ENCODE data around the gene VSIR. TPM values are rescaled to one million over a fixed set of nuclear protein-coding genes. Genes with fewer than 3 reads are reported as not detected.
A peak's percentile ranks its signal among the peaks of the same experiment; 100 is the strongest.

VSIR gene
- polyA plus RNA-seq, 10 donors, result 27.2 to 36.4 (median 31.5) TPM

GRCh38 chr10:71807557-71808510, 34.5 kb upstream of the VSIR start:
- DNase-seq, result no peak

GRCh38 chr10:71806704-71807556, 33.6 kb upstream of the VSIR start:
- no peak for DNase-seq

GRCh38 chr10:71805776-71806703, 32.7 kb upstream of the VSIR start:
- no peak for DNase-seq

- DNase-seq, result peak in 1 of 3 donors; percentile 41
Measured at GRCh38 chr10:71804077-71804476, 30.8 kb upstream of the VSIR start.

GRCh38 chr10:71802715-71803488, 29.6 kb upstream of the VSIR start:
- no peak for DNase-seq

- DNase-seq, result no peak
Measured at GRCh38 chr10:71802235-71802634, 28.9 kb upstream of the VSIR start.

GRCh38 chr10:71801361-71801760, 28.0 kb upstream of the VSIR start:
- DNase-seq, result no peak

GRCh38 chr10:71799608-71800453, 26.5 kb upstream of the VSIR start:
- DNase-seq, result no peak

- DNase-seq, result no peak
Measured at GRCh38 chr10:71799112-71799511, 25.8 kb upstream of the VSIR start.

- DNase-seq, result no peak
Measured at GRCh38 chr10:71798308-71798624, 24.9 kb upstream of the VSIR start.

GRCh38 chr10:71797533-71798307, 24.4 kb upstream of the VSIR start:
- DNase-seq, result no peak

- DNase-seq, result no peak
Measured at GRCh38 chr10:71796749-71797405, 23.6 kb upstream of the VSIR start.

GRCh38 chr10:71795248-71795647, 21.9 kb upstream of the VSIR start:
- peak in 2 of 3 donors; percentile 47 to 71 for DNase-seq

- DNase-seq, result no peak
Measured at GRCh38 chr10:71790749-71791440, 17.6 kb upstream of the VSIR start.

- no peak for DNase-seq
Measured at GRCh38 chr10:71789871-71790270, 16.6 kb upstream of the VSIR start.

GRCh38 chr10:71788954-71789353, 15.6 kb upstream of the VSIR start:
- DNase-seq, result no peak

GRCh38 chr10:71784679-71785272, 11.5 kb upstream of the VSIR start:
- no peak for DNase-seq

Measured in muscle of back (tissue), 11 donors.